Measurements from ENCODE around the gene ABCC1.

DNA sequence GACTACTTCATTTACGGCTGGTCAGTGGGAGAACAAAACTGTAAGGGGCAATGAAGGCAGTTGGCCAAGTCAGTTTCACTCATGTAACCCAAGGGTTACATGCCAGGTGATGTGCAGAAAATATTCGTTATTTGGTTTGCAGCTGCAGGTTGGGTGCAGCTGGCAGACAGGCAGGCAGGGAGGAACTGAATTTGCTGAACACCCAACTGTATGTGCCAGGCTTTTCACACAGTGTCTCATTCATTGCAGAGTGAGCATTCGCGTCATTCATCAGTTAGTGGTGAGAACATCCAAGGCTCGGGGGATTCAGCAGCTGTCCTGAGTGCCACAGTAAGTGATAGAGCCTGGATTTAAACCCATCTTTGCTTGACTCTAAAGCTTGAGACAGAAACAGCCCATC is 214.2 kb downstream of the ABCC1 start:
- TF ChIP-seq POLR2A (IDR thresholded peaks at IDR 0.05; ENCODE audit: low read depth, low read length) (no peak), BHLHE40 (IDR thresholded peaks at IDR 0.05; ENCODE audit: low read depth, low read length) (no peak), CEBPB (IDR thresholded peaks at IDR 0.05; ENCODE audit: low read depth, low read length) (no peak), NFE2L2 (IDR thresholded peaks at IDR 0.05; ENCODE audit: low read depth, low read length) (no peak)
- TF ChIP-seq, protein P1, sequence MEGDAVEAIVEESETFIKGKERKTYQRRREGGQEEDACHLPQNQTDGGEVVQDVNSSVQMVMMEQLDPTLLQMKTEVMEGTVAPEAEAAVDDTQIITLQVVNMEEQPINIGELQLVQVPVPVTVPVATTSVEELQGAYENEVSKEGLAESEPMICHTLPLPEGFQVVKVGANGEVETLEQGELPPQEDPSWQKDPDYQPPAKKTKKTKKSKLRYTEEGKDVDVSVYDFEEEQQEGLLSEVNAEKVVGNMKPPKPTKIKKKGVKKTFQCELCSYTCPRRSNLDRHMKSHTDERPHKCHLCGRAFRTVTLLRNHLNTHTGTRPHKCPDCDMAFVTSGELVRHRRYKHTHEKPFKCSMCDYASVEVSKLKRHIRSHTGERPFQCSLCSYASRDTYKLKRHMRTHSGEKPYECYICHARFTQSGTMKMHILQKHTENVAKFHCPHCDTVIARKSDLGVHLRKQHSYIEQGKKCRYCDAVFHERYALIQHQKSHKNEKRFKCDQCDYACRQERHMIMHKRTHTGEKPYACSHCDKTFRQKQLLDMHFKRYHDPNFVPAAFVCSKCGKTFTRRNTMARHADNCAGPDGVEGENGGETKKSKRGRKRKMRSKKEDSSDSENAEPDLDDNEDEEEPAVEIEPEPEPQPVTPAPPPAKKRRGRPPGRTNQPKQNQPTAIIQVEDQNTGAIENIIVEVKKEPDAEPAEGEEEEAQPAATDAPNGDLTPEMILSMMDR (conservative IDR thresholded peaks at IDR 0.05; ENCODE audit: low read depth, low read length), result no peak
- TF ChIP-seq, protein P2, sequence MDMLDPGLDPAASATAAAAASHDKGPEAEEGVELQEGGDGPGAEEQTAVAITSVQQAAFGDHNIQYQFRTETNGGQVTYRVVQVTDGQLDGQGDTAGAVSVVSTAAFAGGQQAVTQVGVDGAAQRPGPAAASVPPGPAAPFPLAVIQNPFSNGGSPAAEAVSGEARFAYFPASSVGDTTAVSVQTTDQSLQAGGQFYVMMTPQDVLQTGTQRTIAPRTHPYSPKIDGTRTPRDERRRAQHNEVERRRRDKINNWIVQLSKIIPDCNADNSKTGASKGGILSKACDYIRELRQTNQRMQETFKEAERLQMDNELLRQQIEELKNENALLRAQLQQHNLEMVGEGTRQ (IDR thresholded peaks at IDR 0.05; ENCODE audit: low read depth, low read length), result no peak

Measured in IMR-90 (cell line).